GM12875 (cell line): ENCODE data around the gene CLEC16A.

Experiments used
- H3K4me3 ChIP-seq: one replicate; pipeline ENCODE4 v1.5.1; 2011; ENCODE audit warnings: low read depth, low read length, control low read depth
- CTCF ChIP-seq: IDR thresholded peaks from 2 replicates; pipeline ENCODE4 v1.5.1; 2011; ENCODE audit warnings: low read depth, mild to moderate bottlenecking, control low read depth, inconsistent platforms, low read length, moderate library complexity, borderline replicate concordance; ENCODE audit not compliant: insufficient read depth

Gene CLEC16A

GRCh38 chr16:11049396-11050059 lies 105.2 kb downstream of the CLEC16A start:
- H3K4me3 ChIP-seq, result no peak overlapping the region
- no peak for TF ChIP-seq CTCF

GRCh38 chr16:11050536-11050935 lies 106.2 kb downstream of the CLEC16A start:
- no peak overlapping the region for H3K4me3 ChIP-seq
- TF ChIP-seq CTCF, result no peak

GRCh38 chr16:11050944-11051343 lies 106.6 kb downstream of the CLEC16A start:
- H3K4me3 ChIP-seq, result no peak overlapping the region
- no peak for TF ChIP-seq CTCF

- H3K4me3 ChIP-seq, result no peak overlapping the region
- no peak for TF ChIP-seq CTCF
Measured at GRCh38 chr16:11051430-11051829, 107.1 kb downstream of the CLEC16A start.

GRCh38 chr16:11051879-11052808 lies 107.8 kb downstream of the CLEC16A start:
- no peak overlapping the region for H3K4me3 ChIP-seq
- TF ChIP-seq CTCF, result no peak

GRCh38 chr16:11053916-11054460 lies 109.6 kb downstream of the CLEC16A start:
- no peak for TF ChIP-seq CTCF
- no peak overlapping the region for H3K4me3 ChIP-seq
